HG03196 (cell line): ENCODE data around the gene PARL.
"Not testable (repeated sequence)": the region's sequence is repeated elsewhere in the genome, so short reads cannot be mapped to it uniquely, and the experiment has no call there.

Source experiments
- ATAC-seq: cut with Tn5 transposase; IDR thresholded peaks from one replicate; pipeline ENCODE4 v1.9.1; 2021; ENCODE audit not compliant: unreplicated experiment

PARL gene

GRCh38 chr3:183792976-183793375 is 91.7 kb downstream of the PARL start:
- ATAC-seq: no peak

GRCh38 chr3:183790700-183791099 is 94.0 kb downstream of the PARL start:
- ATAC-seq: no peak

GRCh38 chr3:183789826-183790225 is 94.9 kb downstream of the PARL start:
- ATAC-seq: no peak

- ATAC-seq: not testable (repeated sequence)
Measured at GRCh38 chr3:183784503-183784902, 100.2 kb downstream of the PARL start.

GRCh38 chr3:183782576-183783276 is 102.0 kb downstream of the PARL start:
- no peak for ATAC-seq

- no peak for ATAC-seq
Measured at GRCh38 chr3:183781246-183781645, 103.4 kb downstream of the PARL start.

- no peak for ATAC-seq
Measured at GRCh38 chr3:183779896-183780465, 104.7 kb downstream of the PARL start.
